ENCODE results near the gene TSPO2. TPM values are rescaled to one million over a fixed set of nuclear protein-coding genes. Genes with fewer than 3 reads are reported as not detected.
A peak's percentile ranks its signal among the peaks of the same experiment; 100 is the strongest.

TSPO2 gene
- total RNA-seq, 2 experiments from 2014 or later, result not detected

- Mint-ChIP-seq H3K4me3 (no peak overlapping the region), H3K36me3 (peaks cover 15% of the 10 kb centered on the region), H3K27ac (no peak overlapping the region), H3K27me3 (no peaks in the 10 kb centered on the region), H3K4me1 (peaks cover 9% of the 10 kb centered on the region), H3K9me3 (ENCODE audit: low read depth) (no peaks in the 10 kb centered on the region)
- ATAC-seq (no peak), DNase-seq (no peak)
- CTCF ChIA-PET, result interaction anchor here (1.6 to 2.8 kb wide), 3 partner anchors 20 to 34 kb away, joined by 5 to 12 read pairs (median 9); partner anchors contain the start of genes TSPO2 and UNC5CL
Observed at GRCh38 chr6:41062056-41062455, 19.8 kb downstream of the TSPO2 start.

DNA sequence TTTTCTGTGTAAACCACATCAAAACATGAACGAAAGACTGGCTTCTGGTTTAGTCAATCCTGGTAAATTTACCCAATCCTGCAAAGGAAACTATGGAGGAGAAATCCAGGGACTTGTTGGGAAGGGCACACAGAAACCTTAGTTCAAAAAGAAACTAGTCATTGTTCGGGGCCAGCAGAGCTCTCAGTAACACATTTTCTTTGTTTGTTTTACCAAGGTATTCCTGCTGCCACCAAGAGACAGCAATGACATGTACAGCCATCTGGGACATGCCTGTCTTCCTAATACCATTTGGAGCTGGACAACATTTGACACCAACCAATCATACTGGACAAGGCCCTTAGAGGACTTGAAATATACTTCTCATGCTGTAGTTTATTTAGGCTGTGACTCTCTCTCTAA, 21.6 kb downstream of the TSPO2 start:
- Mint-ChIP-seq H3K9me3 (ENCODE audit: low read depth) (no peaks in the 10 kb centered on the region), H3K27ac (no peak overlapping the region), H3K27me3 (no peaks in the 10 kb centered on the region), H3K4me3 (no peak overlapping the region), H3K4me1 (peaks cover 22% of the 10 kb centered on the region), H3K36me3 (peaks cover 26% of the 10 kb centered on the region)
- no peak for ATAC-seq
- DNase-seq, result no peak
- CTCF ChIA-PET, result interaction anchor here (1.0 to 2.8 kb wide), 5 partner anchors 9 to 36 kb away, joined by 4 to 12 read pairs (median 5); partner anchors contain the start of genes NFYA, TSPO2 and UNC5CL

- Mint-ChIP-seq H3K36me3 (peaks cover 32% of the 10 kb centered on the region), H3K9me3 (ENCODE audit: low read depth) (no peaks in the 10 kb centered on the region), H3K27ac (no peak overlapping the region), H3K27me3 (no peaks in the 10 kb centered on the region), H3K4me1 (peaks cover 32% of the 10 kb centered on the region), H3K4me3 (no peak overlapping the region)
- no peak for ATAC-seq
- DNase-seq, result no peak
- CTCF ChIA-PET, result interaction anchor here (1.0 to 2.8 kb wide), 2 partner anchors 26 to 37 kb away, joined by 4 to 12 read pairs; partner anchors contain the start of gene UNC5CL
Observed at GRCh38 chr6:41064841-41065240, 22.6 kb downstream of the TSPO2 start.

DNA sequence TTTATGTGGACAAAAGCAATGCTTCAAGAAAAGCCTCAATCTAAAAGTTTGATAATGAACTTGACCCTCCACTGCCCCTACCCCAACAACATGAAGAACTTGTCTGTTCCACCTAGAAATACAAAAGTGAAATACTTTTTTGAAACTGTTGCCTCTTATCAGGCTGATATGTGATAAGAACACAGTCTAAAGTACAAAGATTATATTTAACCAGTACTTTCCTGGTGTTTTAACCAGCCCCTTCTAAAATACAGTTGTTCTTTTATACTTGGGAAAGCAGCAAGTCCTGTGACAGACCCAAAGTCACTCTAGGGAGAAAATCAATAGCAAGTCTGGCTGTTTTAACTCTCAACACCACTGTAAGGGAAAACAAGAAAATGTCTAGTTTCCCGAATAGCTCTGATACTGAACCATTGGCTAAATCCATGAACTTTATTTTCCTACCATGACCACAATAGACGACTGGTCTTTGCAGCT, 23.3 kb downstream of the TSPO2 start:
- H3K4me3 Mint-ChIP-seq, result no peak overlapping the region
- H3K27ac Mint-ChIP-seq, result no peak overlapping the region
- ATAC-seq, result no peak
- CTCF ChIA-PET, result interaction anchor here (0.7 to 0.8 kb wide), 2 partner anchors 27 to 37 kb away, joined by 3 to 5 read pairs; partner anchors contain the start of gene UNC5CL
- H3K4me1 Mint-ChIP-seq, result peaks cover 37% of the 10 kb centered on the region
- peaks cover 37% of the 10 kb centered on the region for H3K36me3 Mint-ChIP-seq
- no peak for DNase-seq
- H3K27me3 Mint-ChIP-seq, result no peaks in the 10 kb centered on the region
- H3K9me3 Mint-ChIP-seq (ENCODE audit: low read depth), result no peaks in the 10 kb centered on the region

DNA sequence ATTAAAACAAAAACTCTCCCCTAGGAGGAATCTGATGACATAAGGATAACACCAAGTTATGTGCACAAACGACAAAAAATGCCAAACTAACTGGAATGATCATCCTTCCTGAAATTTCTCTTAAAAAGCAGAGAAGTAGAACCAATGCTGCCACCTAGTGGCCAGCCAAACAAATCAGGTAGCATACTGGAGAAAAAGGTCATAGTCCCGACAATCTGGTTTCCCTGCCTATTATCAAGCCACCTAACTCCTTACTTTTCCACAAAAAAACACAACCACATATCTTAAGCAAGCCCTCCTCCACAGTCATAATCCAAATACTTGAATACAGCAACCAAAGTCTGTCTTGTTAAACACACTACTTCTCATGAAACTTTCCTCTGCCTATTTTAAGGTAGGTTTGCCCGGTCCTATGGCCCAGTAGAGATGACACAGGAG, 24.6 kb downstream of the TSPO2 start:
- peaks cover 44% of the 10 kb centered on the region for H3K4me1 Mint-ChIP-seq

GRCh38 chr6:41071501-41071922, 29.2 kb downstream of the TSPO2 start:
- DNase-seq, result no peak
- CTCF ChIA-PET, result interaction anchor here (1.2 to 4.0 kb wide), 5 partner anchors 9 to 44 kb away, joined by 3 to 16 read pairs (median 7); no protein-coding TSS in a partner anchor
- Mint-ChIP-seq H3K27ac (peak overlapping the region; percentile 99), H3K9me3 (ENCODE audit: low read depth) (no peaks in the 10 kb centered on the region), H3K36me3 (peaks cover 38% of the 10 kb centered on the region), H3K4me1 (peaks cover 68% of the 10 kb centered on the region), H3K27me3 (no peaks in the 10 kb centered on the region), H3K4me3 (peak overlapping the region; percentile 90)
- ATAC-seq, result no peak

More for the DNA sequence above, 24.6 kb downstream of the TSPO2 start:
- H3K9me3 Mint-ChIP-seq (ENCODE audit: low read depth), result no peaks in the 10 kb centered on the region
- H3K4me3 Mint-ChIP-seq, result no peak overlapping the region
- H3K27ac Mint-ChIP-seq, result peak overlapping the region; percentile 1
- DNase-seq (peak; percentile 70), ATAC-seq (no peak)
- H3K36me3 Mint-ChIP-seq, result peaks cover 38% of the 10 kb centered on the region
- H3K27me3 Mint-ChIP-seq, result no peaks in the 10 kb centered on the region
- CTCF ChIA-PET, result interaction anchor here (0.6 to 2.1 kb wide), 5 partner anchors 12 to 71 kb away, joined by 3 to 9 read pairs (median 3); partner anchors contain the start of gene UNC5CL

DNA sequence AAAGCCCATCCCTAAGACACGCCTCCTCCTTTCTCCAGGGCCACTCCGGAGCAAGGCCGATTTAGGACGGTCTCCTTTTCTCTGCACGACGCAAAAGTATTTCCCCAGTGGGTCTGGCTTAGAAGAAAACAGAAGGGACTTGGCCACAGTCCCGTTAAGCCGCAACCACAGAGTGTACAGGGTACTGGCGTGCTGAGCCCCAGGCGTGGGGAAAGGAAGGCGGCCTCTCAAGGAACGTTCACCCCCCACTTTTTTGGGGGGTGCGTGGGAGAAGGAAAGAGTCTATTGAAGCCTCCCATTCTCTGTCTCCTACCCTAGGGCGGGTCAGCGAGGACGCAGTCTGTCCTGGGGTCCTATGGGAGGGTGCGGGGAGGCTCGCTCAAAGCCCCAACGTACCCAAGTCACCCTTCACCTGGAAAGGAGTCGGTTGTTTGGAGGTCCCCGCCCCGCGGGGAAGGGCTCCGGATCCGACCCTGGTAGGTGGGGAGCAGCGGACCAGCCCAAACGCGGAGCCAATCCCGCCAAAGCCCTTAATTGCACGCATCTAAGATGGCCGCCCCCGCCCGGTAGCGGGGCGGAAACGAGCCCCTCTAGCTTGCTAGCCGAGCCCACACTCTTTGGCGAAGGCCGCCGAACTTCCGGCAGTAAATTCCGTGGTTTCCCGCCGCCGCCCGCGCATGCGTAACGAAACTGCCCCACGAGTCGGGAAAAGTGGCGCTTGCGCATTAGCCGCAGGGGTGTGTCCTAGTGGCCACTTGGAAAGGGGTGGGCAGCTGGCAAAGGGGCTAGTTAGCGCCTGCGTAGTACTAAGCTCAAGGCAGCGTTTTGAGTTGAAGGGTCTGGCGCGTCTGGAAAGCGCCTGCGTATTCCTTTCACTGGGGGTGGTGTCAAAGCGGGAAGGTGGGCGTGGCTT, 29.9 kb downstream of the TSPO2 start, which contains the start of gene OARD1:
OARD1 (minus strand) TSS at position 434 of the 913 bp plus-strand sequence. CDS start 722 bp downstream, outside the sequence.
- peak within 1 kb of the TSS; percentile 96 for H3K4me3 Mint-ChIP-seq
- no peaks in the 10 kb centered on the region for H3K9me3 Mint-ChIP-seq (ENCODE audit: low read depth)
- H3K4me1 Mint-ChIP-seq, result peaks cover 64% of the 10 kb centered on the region
- ATAC-seq (peak; percentile 74), DNase-seq (peak; percentile 100)
- CTCF ChIA-PET, result interaction anchor here (0.7 to 4.0 kb wide), 14 partner anchors 9 to 247 kb away, joined by 3 to 16 read pairs (median 4); no protein-coding TSS in a partner anchor
- peaks cover 32% of the 10 kb centered on the region for H3K36me3 Mint-ChIP-seq
- peak within 1 kb of the TSS; percentile 99 for H3K27ac Mint-ChIP-seq
- no peaks in the 10 kb centered on the region for H3K27me3 Mint-ChIP-seq

DNA sequence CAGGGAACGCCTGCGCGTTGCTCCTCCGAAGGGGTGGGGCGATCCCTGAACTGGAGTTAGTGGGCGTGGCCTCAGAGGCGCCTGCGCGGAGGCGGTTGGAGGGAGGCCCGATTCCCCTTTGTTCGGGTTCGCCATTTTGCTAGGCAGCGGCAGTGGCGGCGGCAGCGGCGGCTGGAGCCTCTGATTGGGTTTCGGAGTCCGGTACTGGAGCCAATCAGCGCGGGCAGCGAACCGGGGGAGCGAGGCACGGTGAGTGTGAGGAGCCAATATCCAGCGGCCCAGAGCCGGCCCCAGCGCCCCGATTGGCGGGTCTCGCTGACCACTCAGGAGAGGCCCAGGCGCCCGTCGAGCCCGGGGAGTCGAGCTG, 30.6 kb downstream of the TSPO2 start, which contains the start of gene NFYA:
NFYA (plus strand) TSS at position 139 of the 367 bp plus-strand sequence. CDS start 6,116 bp downstream, outside the sequence.
- H3K4me1 Mint-ChIP-seq, result peaks cover 61% of the 10 kb centered on the region
- H3K4me3 Mint-ChIP-seq, result peak within 1 kb of the TSS; percentile 96
- no peak for DNase-seq
- peaks cover 27% of the 10 kb centered on the region for H3K36me3 Mint-ChIP-seq
- H3K9me3 Mint-ChIP-seq (ENCODE audit: low read depth), result no peaks in the 10 kb centered on the region
- CTCF ChIA-PET, result interaction anchor here (0.7 to 2.3 kb wide), 11 partner anchors 9 to 247 kb away, joined by 3 to 11 read pairs (median 3); no protein-coding TSS in a partner anchor
- H3K27ac Mint-ChIP-seq, result peak within 1 kb of the TSS; percentile 99
- no peaks in the 10 kb centered on the region for H3K27me3 Mint-ChIP-seq
- peak; percentile 79 for ATAC-seq

GRCh38 chr6:41073203-41073967, 31.1 kb downstream of the TSPO2 start:
- DNase-seq, result peak; percentile 91
- ATAC-seq, result peak; percentile 11
- Mint-ChIP-seq H3K4me3 (peak overlapping the region; percentile 96), H3K36me3 (peaks cover 25% of the 10 kb centered on the region), H3K4me1 (peaks cover 58% of the 10 kb centered on the region), H3K27ac (peak overlapping the region; percentile 99), H3K9me3 (ENCODE audit: low read depth) (no peaks in the 10 kb centered on the region), H3K27me3 (no peaks in the 10 kb centered on the region)
- CTCF ChIA-PET, result interaction anchor here (1.0 to 2.3 kb wide), 9 partner anchors 9 to 246 kb away, joined by 3 to 11 read pairs (median 3); no protein-coding TSS in a partner anchor

GRCh38 chr6:41073968-41074691, 31.9 kb downstream of the TSPO2 start:
- Mint-ChIP-seq H3K4me3 (peak overlapping the region; percentile 96), H3K27me3 (no peaks in the 10 kb centered on the region), H3K4me1 (peaks cover 58% of the 10 kb centered on the region), H3K9me3 (ENCODE audit: low read depth) (no peaks in the 10 kb centered on the region), H3K27ac (peak overlapping the region; percentile 99), H3K36me3 (peaks cover 28% of the 10 kb centered on the region)
- DNase-seq, result no peak
- no peak for ATAC-seq
- CTCF ChIA-PET, result interaction anchor here (0.9 to 2.3 kb wide), 3 partner anchors 46 to 114 kb away, joined by 3 to 12 read pairs (median 3); no protein-coding TSS in a partner anchor

DNA sequence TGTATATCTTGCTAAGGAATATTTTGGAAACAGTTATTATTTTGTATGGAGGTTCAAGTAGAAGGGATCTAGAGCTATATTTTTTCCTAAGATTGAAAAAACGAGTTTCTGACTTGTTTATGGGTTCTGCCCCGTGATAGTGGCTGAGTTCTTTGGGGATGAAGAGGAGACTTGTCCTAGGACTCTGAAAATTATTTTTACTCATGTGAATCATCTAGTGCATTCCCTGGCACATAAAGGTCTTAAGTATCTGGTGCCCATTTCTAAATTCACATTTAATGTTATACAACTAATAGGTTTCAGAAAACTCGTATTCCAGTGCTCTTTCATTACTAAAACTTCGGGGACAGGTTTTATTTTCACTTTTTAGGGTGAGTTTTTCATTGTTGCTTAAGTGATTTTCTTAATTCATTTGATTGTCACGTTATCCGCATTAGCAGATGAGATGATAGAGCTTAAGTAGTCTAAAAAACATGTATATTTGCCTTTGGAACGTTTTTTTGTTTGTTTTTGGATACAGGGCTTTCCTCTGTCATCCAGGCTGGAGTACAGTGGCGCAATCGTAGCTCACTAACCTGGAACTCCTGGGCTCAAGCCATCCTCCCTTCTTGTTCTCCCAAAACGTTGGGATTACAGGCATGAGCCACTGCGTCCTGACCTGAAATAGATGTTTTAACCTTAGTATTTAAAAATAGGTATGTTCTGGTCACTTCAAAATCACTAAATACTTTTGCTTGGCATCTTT, 32.6 kb downstream of the TSPO2 start:
- peaks cover 27% of the 10 kb centered on the region for H3K36me3 Mint-ChIP-seq
- peaks cover 54% of the 10 kb centered on the region for H3K4me1 Mint-ChIP-seq
- CTCF ChIA-PET, result interaction anchor here (0.9 to 2.3 kb wide), 3 partner anchors 47 to 113 kb away, joined by 3 to 12 read pairs (median 3); no protein-coding TSS in a partner anchor
- ATAC-seq (no peak), DNase-seq (no peak)
- H3K27me3 Mint-ChIP-seq, result no peaks in the 10 kb centered on the region
- peak overlapping the region; percentile 99 for H3K27ac Mint-ChIP-seq
- H3K9me3 Mint-ChIP-seq (ENCODE audit: low read depth), result no peaks in the 10 kb centered on the region
- peak overlapping the region; percentile 96 for H3K4me3 Mint-ChIP-seq

Measured in activated CD8-positive, alpha-beta memory T cell treated with anti-CD3 and anti-CD28 coated beads, Interleukin-2, amount 10 ng/mL, durations not matched to agents 7 days and 5 days (primary cell).